OCI-LY3 (cell line): ENCODE results near the gene GATA5.

Source experiments
- H2AFZ ChIP-seq: fragments of 200-600, 300-600 bp; shearing (Covaris generic); 2 replicates; pipeline ENCODE4 v1.6.0; 2014; ENCODE audit warnings: antibody characterized with exemption, low read depth, low read length
- H3K27ac ChIP-seq: fragments of 200-600, 300-600 bp; sonication (generic); 2 replicates; pipeline ENCODE4 v1.5.1; 2014; ENCODE audit warnings: mild to moderate bottlenecking, low read length, moderate library complexity, mixed read lengths
- H3K27me3 ChIP-seq: fragments of 200-600, 300-600 bp; sonication (generic); 2 replicates; pipeline ENCODE4 v1.6.1; 2014; ENCODE audit warnings: low read depth, low read length, mixed read lengths
- H3K36me3 ChIP-seq: fragments of 200-600, 300-600 bp; sonication (generic); replicated peaks from 2 replicates; pipeline ENCODE3; 2014; ENCODE audit warnings: low read depth, low read length, mixed read lengths
- H3K4me1 ChIP-seq: fragments of 300-600, 200-600 bp; sonication (generic); 2 replicates; pipeline ENCODE4 v1.6.1; 2014; ENCODE audit warnings: low read length, mixed read lengths
- H3K4me2 ChIP-seq: fragments of 200-600, 300-600 bp; sonication (generic); 2 replicates; pipeline ENCODE4 v1.6.1; 2014; ENCODE audit warnings: low read length, mixed read lengths
- H3K4me3 ChIP-seq: fragments of 300-600, 200-600 bp; sonication (generic); 2 replicates; pipeline ENCODE4 v1.5.1; 2014; ENCODE audit warnings: antibody characterized with exemption, mild to moderate bottlenecking, low read length, moderate library complexity
- H3K79me2 ChIP-seq: fragments of 300-600, 200-600 bp; shearing (Covaris generic); 2 replicates; pipeline ENCODE4 v1.6.1; 2014; ENCODE audit warnings: mild to moderate bottlenecking, low read length, mixed read lengths
- H3K9ac ChIP-seq: fragments of 300-600, 200-600 bp; shearing (Covaris generic); 2 replicates; pipeline ENCODE4 v1.6.0; 2014; ENCODE audit warnings: mild to moderate bottlenecking, low read length, moderate library complexity
- H3K9me3 ChIP-seq: fragments of 200-600, 300-600 bp; shearing (Covaris generic); 2 replicates; pipeline ENCODE4 v1.6.1; 2014; ENCODE audit warnings: low read length, mixed read lengths; ENCODE audit not compliant: insufficient read depth
- H4K20me1 ChIP-seq: fragments of 200-600, 300-600 bp; sonication (generic); 2 replicates; pipeline ENCODE4 v1.6.1; 2016; ENCODE audit warnings: low read length, mixed read lengths; ENCODE audit not compliant: insufficient read depth
- CTCF ChIP-seq: fragments of 200-600, 300-600 bp; sonication (generic); IDR thresholded peaks from 2 replicates; pipeline ENCODE4 v1.5.1; 2014; ENCODE audit warnings: antibody characterized with exemption, low read length, low read depth
- EZH2phosphoT487 ChIP-seq: fragments of 200-600 bp; shearing (Covaris generic); IDR thresholded peaks from 2 replicates; pipeline ENCODE4 v1.6.1; 2018; ENCODE audit warnings: antibody characterized with exemption, mixed run types, low read depth

The GATA5 gene

DNA sequence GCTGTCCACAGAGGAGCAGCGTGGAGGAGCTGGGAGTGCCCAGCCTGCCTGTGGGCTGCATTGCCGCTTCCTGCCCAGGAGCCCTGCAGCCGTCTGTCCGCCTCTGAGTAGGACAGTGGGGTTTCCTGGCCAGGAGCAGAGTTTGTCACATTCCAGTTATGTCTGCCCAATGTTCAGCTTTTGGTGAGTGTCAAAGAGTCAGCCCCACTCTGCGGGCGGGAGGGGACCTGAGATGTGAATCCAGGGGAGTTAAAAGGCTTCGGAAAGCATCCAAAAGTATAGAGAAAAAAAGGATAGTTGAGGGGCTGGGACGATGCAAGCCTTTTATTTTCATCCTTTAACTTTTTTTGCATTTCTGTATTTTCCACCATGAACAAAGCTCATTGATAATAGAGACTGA, 7.2 kb upstream of the GATA5 start:
- H3K79me2 ChIP-seq = no peaks in the 10 kb centered on the region
- peaks cover 61% of the 10 kb centered on the region for H3K27me3 ChIP-seq
- no peak overlapping the region for H3K9ac ChIP-seq
- no peak for TF ChIP-seq CTCF
- TF ChIP-seq EZH2phosphoT487 = no peak
- H3K27ac ChIP-seq = no peak overlapping the region
- H3K4me3 ChIP-seq = no peak overlapping the region
- peaks cover 20% of the 10 kb centered on the region for H3K4me1 ChIP-seq
- no peaks in the 10 kb centered on the region for H3K9me3 ChIP-seq
- no peaks in the 10 kb centered on the region for H4K20me1 ChIP-seq
- no peak overlapping the region for H2AFZ ChIP-seq
- no peaks in the 10 kb centered on the region for H3K36me3 ChIP-seq
- H3K4me2 ChIP-seq = peak overlapping the region; percentile 31

- Histone ChIP-seq H3K4me2 (peak overlapping the region; percentile 31; the same call in 1 of the 2 replicates), H4K20me1 (no peaks in the 10 kb centered on the region), H3K4me3 (no peak overlapping the region), H3K9ac (no peak overlapping the region), H3K79me2 (no peaks in the 10 kb centered on the region), H3K27me3 (peaks cover 54% of the 10 kb centered on the region), H3K36me3 (no peaks in the 10 kb centered on the region), H2AFZ (no peak overlapping the region), H3K4me1 (peaks cover 20% of the 10 kb centered on the region), H3K27ac (no peak overlapping the region), H3K9me3 (no peaks in the 10 kb centered on the region)
- TF ChIP-seq CTCF = no peak
- TF ChIP-seq EZH2phosphoT487 = no peak
These were observed 6.5 kb upstream of the GATA5 start for GRCh38 chr20:62482146-62482809.

- H3K79me2 ChIP-seq = no peaks in the 10 kb centered on the region
- H3K27me3 ChIP-seq = peaks cover 47% of the 10 kb centered on the region
- H3K36me3 ChIP-seq = no peaks in the 10 kb centered on the region
- H4K20me1 ChIP-seq = no peaks in the 10 kb centered on the region
- no peak overlapping the region for H2AFZ ChIP-seq
- H3K9me3 ChIP-seq = no peaks in the 10 kb centered on the region
- no peak overlapping the region for H3K9ac ChIP-seq
- H3K4me1 ChIP-seq = peaks cover 20% of the 10 kb centered on the region
- TF ChIP-seq EZH2phosphoT487 (no peak), CTCF (no peak)
- H3K4me3 ChIP-seq = no peak overlapping the region
- H3K4me2 ChIP-seq = no peak overlapping the region
- no peak overlapping the region for H3K27ac ChIP-seq
These were observed 5.8 kb upstream of the GATA5 start for GRCh38 chr20:62481425-62482145.

GRCh38 chr20:62480318-62480717, 4.5 kb upstream of the GATA5 start:
- H3K36me3 ChIP-seq = no peaks in the 10 kb centered on the region
- no peak overlapping the region for H3K4me2 ChIP-seq
- H4K20me1 ChIP-seq = no peaks in the 10 kb centered on the region
- no peak overlapping the region for H3K4me3 ChIP-seq
- peaks cover 44% of the 10 kb centered on the region for H3K27me3 ChIP-seq
- no peaks in the 10 kb centered on the region for H3K9me3 ChIP-seq
- H3K9ac ChIP-seq = no peak overlapping the region
- H3K27ac ChIP-seq = no peak overlapping the region
- TF ChIP-seq EZH2phosphoT487 = no peak
- no peak for TF ChIP-seq CTCF
- peaks cover 20% of the 10 kb centered on the region for H3K4me1 ChIP-seq
- no peaks in the 10 kb centered on the region for H3K79me2 ChIP-seq
- H2AFZ ChIP-seq = no peak overlapping the region
